Prostate gland (tissue), 2 donors: ENCODE results near the gene MAIP1. TPM values are rescaled to one million over a fixed set of nuclear protein-coding genes. Genes with fewer than 3 reads are reported as not detected.

Source experiments
- DNase-seq: peaks from one replicate; pipeline ENCODE4 v3.0.0-alpha.2; 2019; ENCODE audit warnings: low spot score
- H3K27ac ChIP-seq, 2 donors: fragments of 200-600 bp; sonication (generic); 2 replicates each; pipeline ENCODE4 v1.5.1; 2017 to 2019
- H3K27me3 ChIP-seq: fragments of 200-600 bp; sonication (generic); replicated peaks from 2 replicates; pipeline ENCODE4 v1.5.1; 2019; ENCODE audit not compliant: insufficient read depth
- H3K36me3 ChIP-seq, 2 donors: fragments of 200-600 bp; sonication (generic); 1 replicate in 1 of 2; 2 replicates in 1 of 2; pipeline versions ENCODE4 v1.5.1 to v1.8.1; 2017 to 2019
- H3K4me1 ChIP-seq: fragments of 200-600 bp; sonication (generic); replicated peaks from 2 replicates; pipeline ENCODE4 v1.5.1; 2019
- H3K4me3 ChIP-seq, 2 donors: fragments of 200-600 bp; sonication (generic); 2 replicates each; pipeline ENCODE4 v1.5.1; 2017 to 2019
- H3K9me3 ChIP-seq: fragments of 200-600 bp; sonication (generic); 2 replicates; pipeline ENCODE4 v1.5.1; 2017
- POLR2A ChIP-seq: fragments of 450-650 bp; IDR thresholded peaks from one replicate; pipeline ENCODE4 v1.6.1; 2016; ENCODE audit warnings: antibody characterized with exemption, mild to moderate bottlenecking
- POLR2AphosphoS5 ChIP-seq: sonication (generic); formaldehyde crosslinking; IDR thresholded peaks from one replicate; pipeline ENCODE4 v1.6.1; 2017; ENCODE audit warnings: antibody characterized with exemption
- WGBS: methylation state at CpG from one replicate; pipeline ENCODE4 v1.1.5; 2018; 5-methylcytosine and 5-hydroxymethylcytosine counted together
- intact Hi-C: fragments of 100-400 bp; cut with DNase I; formaldehyde crosslinking; loops from one replicate; pipeline ENCODE4 v1.14.2; 2022
- total RNA-seq, 2 donors: library from RNA; depleted of rRNA; stranded (reverse); fragments of >200 nt; gene quantifications; one replicate each; pipeline ENCODE4 v1.1.0, GENCODE V29; 2016
- TF ChIP-seq, protein P1 (sequence below), 4 experiments: fragments of 200-600 bp in 2 of 4; fragments of 450-650 bp in 2 of 4; sonication (generic) in 2 of 4; IDR thresholded peaks; 1 replicate in 3 of 4; 2 replicates in 1 of 4; pipeline ENCODE4 v1.5.1; 2016 to 2019; ENCODE audit warnings: antibody characterized with exemption in 4 of 4, mild to moderate bottlenecking in 2 of 4, moderate library complexity in 2 of 4

The MAIP1 gene
- total RNA-seq, 2 donors from 2014 or later: 13.2 to 20.4 TPM

DNA sequence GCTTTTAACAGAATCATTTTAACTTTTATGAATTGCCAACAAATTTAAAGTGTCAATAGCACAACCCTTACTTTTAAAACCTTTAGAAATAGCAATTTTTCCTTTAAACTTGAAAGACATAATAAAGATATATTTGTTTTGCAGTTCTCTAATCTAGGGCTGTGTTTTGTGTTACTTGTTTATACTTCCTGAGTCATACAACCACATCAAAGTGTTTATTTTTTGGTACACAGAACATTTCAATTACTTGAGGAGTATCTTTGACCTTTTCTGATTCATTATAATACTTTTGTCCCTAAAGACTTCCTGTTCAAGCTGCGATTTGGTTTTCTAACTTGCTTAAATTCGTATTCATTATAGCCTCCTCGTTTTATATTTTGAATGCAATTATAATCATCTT, 21.9 kb upstream of the MAIP1 start:
- intact Hi-C loops: no loop called here
- 72% methylated on average over 3 of the region's 3 CpGs for WGBS
- Histone ChIP-seq H3K4me3 (no peak overlapping the region), H3K36me3 (no peaks in the 10 kb centered on the region), H3K27ac (no peak overlapping the region), H3K27me3 (no peaks in the 10 kb centered on the region), H3K9me3 (no peaks in the 10 kb centered on the region), H3K4me1 (no peaks in the 10 kb centered on the region)
- TF ChIP-seq POLR2A (no peak), POLR2AphosphoS5 (no peak)
- TF ChIP-seq, protein P1, sequence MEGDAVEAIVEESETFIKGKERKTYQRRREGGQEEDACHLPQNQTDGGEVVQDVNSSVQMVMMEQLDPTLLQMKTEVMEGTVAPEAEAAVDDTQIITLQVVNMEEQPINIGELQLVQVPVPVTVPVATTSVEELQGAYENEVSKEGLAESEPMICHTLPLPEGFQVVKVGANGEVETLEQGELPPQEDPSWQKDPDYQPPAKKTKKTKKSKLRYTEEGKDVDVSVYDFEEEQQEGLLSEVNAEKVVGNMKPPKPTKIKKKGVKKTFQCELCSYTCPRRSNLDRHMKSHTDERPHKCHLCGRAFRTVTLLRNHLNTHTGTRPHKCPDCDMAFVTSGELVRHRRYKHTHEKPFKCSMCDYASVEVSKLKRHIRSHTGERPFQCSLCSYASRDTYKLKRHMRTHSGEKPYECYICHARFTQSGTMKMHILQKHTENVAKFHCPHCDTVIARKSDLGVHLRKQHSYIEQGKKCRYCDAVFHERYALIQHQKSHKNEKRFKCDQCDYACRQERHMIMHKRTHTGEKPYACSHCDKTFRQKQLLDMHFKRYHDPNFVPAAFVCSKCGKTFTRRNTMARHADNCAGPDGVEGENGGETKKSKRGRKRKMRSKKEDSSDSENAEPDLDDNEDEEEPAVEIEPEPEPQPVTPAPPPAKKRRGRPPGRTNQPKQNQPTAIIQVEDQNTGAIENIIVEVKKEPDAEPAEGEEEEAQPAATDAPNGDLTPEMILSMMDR (IDR thresholded peaks at IDR 0.05): no peak
- no peak for DNase-seq

DNA sequence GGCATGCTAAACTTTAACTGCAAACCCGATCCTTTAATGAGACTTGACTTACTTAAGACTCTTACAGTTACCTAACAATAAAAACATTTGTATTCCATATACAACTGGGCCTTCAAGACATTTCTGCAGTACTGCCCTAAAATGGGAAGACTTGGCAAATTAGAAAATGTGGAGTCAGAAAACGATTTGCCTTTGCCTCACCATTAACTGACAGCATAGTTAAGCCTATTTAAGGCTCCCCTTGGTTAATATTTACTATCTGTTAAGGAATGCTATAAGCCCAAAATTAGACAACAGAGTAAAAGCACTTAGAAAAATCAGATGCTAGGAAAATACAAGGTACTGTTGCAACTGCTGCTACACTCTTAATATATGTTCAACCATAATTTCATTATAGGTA, 18.8 kb upstream of the MAIP1 start:
- intact Hi-C loops: no loop called here
- Histone ChIP-seq H3K4me1 (no peaks in the 10 kb centered on the region), H3K9me3 (no peaks in the 10 kb centered on the region), H3K4me3 (no peak overlapping the region), H3K27me3 (no peaks in the 10 kb centered on the region), H3K36me3 (no peaks in the 10 kb centered on the region), H3K27ac (no peak overlapping the region)
- no peak for DNase-seq
- TF ChIP-seq, protein P1 (IDR thresholded peaks at IDR 0.05): no peak
- no peak for TF ChIP-seq POLR2AphosphoS5
- no peak for TF ChIP-seq POLR2A
- 73% methylated on average over 2 of the region's 2 CpGs for WGBS

DNA sequence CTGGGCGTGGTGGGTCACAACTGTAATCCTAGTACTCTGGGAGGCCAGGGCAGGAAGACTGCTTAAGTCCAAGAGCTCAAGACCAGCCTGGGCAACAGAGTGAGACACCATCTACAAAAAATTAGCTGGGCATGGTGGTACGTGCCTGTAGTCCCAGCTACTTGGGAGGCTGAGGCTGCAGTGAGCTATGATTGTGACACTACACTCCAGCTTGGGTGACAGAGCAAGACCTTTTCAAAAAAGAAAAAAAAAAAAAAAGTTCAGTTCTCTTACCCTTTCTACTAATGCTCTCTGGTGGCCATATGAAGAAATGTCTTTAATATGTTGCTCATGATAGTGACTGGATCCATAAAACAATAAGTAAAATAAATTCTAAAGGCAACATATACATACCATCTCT, 15.0 kb upstream of the MAIP1 start:
- intact Hi-C loops: no loop called here
- no peak for DNase-seq
- Histone ChIP-seq H3K9me3 (no peaks in the 10 kb centered on the region), H3K4me3 (no peak overlapping the region), H3K27me3 (no peaks in the 10 kb centered on the region), H3K36me3 (no peaks in the 10 kb centered on the region), H3K4me1 (no peaks in the 10 kb centered on the region), H3K27ac (no peak overlapping the region)
- TF ChIP-seq POLR2AphosphoS5 (no peak), POLR2A (no peak)
- TF ChIP-seq, protein P1 (IDR thresholded peaks at IDR 0.05): no peak
- 87% methylated on average over 2 of the region's 2 CpGs for WGBS

DNA sequence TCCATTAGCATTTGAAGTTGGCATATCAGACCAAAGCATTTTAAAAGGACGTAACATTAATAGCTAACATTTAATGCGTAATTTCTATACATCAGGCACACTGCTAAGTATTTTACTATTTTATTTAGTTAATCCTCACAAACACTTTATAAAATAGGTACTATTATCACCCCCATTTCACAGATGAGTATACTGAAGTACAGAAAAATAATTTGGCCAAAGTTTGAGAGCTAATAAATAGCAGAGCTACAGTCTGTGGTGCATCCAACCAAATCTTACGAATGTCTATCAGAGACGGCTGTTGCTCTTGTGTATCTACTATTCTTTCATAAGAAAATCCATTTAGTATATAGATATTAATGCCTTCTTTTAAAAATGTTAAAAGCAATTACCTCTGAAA, 12.0 kb upstream of the MAIP1 start:
- Histone ChIP-seq H3K27ac (no peak overlapping the region), H3K9me3 (no peaks in the 10 kb centered on the region), H3K4me3 (no peak overlapping the region), H3K27me3 (no peaks in the 10 kb centered on the region), H3K36me3 (peaks cover 0 to 6% of the 10 kb centered on the region in 2 donors), H3K4me1 (no peaks in the 10 kb centered on the region)
- 92% methylated on average over 4 of the region's 4 CpGs for WGBS
- TF ChIP-seq, protein P1 (IDR thresholded peaks at IDR 0.05): no peak
- TF ChIP-seq POLR2A (no peak), POLR2AphosphoS5 (no peak)
- intact Hi-C loops: no loop called here
- no peak for DNase-seq

DNA sequence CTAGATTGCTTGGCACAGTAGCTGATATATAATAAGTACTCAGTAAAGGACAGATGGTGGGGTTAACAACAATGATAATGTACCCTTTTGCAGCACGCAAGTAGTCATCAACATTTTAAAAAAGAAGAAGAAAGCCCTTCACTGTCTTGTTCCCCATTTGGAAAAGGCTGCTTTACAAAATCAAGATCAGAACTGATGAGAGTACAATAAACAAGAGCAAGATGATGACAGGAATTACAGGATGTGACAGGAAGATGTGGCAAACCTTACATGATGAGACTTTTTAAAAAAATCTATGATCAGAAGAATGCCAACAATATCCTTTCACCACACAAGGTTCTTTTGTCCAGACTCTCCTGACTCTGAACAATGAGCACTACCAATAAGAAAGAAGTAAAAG, 9.2 kb upstream of the MAIP1 start:
- no peaks in the 10 kb centered on the region for H3K27me3 ChIP-seq
- TF ChIP-seq, protein P1 (IDR thresholded peaks at IDR 0.05): no peak
- TF ChIP-seq POLR2AphosphoS5 (no peak), POLR2A (no peak)
- H3K4me3 ChIP-seq: no peak overlapping the region
- H3K4me1 ChIP-seq: no peaks in the 10 kb centered on the region
- intact Hi-C loops: no loop called here
- 89% methylated on average over 1 of the region's 1 CpG for WGBS
- H3K27ac ChIP-seq: no peak overlapping the region
- no peaks in the 10 kb centered on the region for H3K9me3 ChIP-seq
- no peak for DNase-seq
- H3K36me3 ChIP-seq: peaks cover 0 to 6% of the 10 kb centered on the region in 2 donors
